ENCODE data around the gene CSNK1G3.

GRCh38 chr5:123598028-123598689 lies 86.2 kb downstream of the CSNK1G3 start:
- TF ChIP-seq POLR2A (IDR thresholded peaks at IDR 0.05) = no peak
- TF ChIP-seq EP300 (IDR thresholded peaks at IDR 0.05) = no peak
- TF ChIP-seq CTCF (IDR thresholded peaks at IDR 0.05) = no peak
- no peak for TF ChIP-seq POLR2AphosphoS5 (IDR thresholded peaks at IDR 0.05)
